DOHH2 (cell line): Measurements from ENCODE around the gene ATP11A.

Source experiments
- CTCF ChIP-seq: fragments of 200-600 bp; sonication (generic); IDR thresholded peaks from one replicate; pipeline ENCODE4 v1.5.1; 2014; ENCODE audit warnings: antibody characterized with exemption, mild to moderate bottlenecking, low read depth, low read length; ENCODE audit not compliant: poor library complexity, severe bottlenecking
- EZH2phosphoT487 ChIP-seq: fragments of 200-600 bp; sonication (generic); IDR thresholded peaks from 2 replicates; pipeline ENCODE4 v1.6.1; 2017; ENCODE audit warnings: borderline replicate concordance, mild to moderate bottlenecking, antibody characterized with exemption, low read length, moderate library complexity, mixed read lengths

- TF ChIP-seq CTCF (no peak), EZH2phosphoT487 (no peak)
Observed at GRCh38 chr13:112693831-112694497, 4.1 kb downstream of the ATP11A start.
